Stimulated activated CD4-positive, alpha-beta T cell treated with anti-CD3 and anti-CD28 coated beads, Interleukin-15, amount 100 ng/mL, for 48 hours (primary cell): Measurements from ENCODE around the gene CFAP99.
"Not testable (repeated sequence)": the region's sequence is repeated elsewhere in the genome, so short reads cannot be mapped to it uniquely, and the experiment has no call there.

Experiments used
- DNase-seq, 2 donors: peaks; one replicate each; pipeline ENCODE4 v3.0.0-alpha.2; 2020; ENCODE audit warnings: low read depth in 2 of 2

CFAP99 gene

GRCh38 chr4:2428496-2429213, 9.9 kb downstream of the CFAP99 start:
- no peak for DNase-seq

DNA sequence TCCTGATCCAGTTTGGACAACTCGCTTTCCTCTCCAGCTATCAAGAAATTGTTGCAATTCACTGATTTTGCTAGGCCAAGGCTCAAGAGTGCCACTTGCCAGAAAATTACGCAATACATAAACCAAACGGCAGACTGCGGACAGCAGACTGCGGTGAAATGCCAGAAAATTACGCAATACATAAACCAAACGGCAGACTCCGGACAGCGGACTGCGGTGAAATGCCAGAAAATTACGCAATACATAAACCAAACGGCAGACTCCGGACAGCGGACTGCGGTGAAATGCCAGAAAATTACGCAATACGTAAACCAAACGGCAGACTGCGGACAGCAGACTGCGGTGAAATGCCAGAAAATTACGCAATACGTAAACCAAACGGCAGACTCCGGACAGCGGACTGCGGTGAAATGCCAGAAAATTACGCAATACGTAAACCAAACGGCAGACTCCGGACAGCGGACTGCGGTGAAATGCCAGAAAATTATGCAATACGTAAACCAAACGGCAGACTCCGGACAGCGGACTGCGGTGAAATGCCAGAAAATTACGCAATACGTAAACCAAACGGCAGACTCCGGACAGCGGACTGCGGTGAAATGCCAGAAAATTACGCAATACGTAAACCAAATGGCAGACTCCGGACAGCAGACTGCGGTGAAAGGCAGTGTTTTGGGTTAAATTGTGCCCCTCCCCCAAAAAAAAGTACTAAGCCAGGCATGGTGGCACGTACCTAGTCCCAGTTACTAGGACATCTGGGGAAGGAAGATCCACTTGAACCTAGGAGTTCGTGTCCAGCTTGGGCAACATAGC, 11.4 kb downstream of the CFAP99 start:
- DNase-seq = not testable (repeated sequence)

DNA sequence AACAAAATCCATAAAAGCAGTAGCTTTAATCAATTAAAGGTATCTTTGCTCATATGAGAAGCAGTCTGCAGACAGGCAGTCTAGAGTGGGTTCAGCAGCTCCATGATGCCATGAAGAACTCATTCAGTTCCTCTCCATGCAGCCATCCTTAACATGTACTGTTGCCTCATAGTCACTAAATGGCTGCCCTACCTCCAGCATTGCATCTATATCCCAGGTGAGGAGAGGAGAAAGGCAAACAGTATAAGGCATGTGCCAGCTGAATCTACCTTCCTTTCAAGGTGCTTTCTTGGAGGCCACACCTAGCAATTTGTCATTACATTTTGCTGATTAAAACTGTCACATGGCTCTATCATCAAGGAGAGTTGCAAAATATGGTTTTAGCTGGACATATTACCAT, 13.2 kb downstream of the CFAP99 start:
- DNase-seq = no peak

GRCh38 chr4:2432991-2433530, 14.3 kb downstream of the CFAP99 start:
- no peak for DNase-seq

- no peak for DNase-seq
Observed at GRCh38 chr4:2433609-2434350, 15.0 kb downstream of the CFAP99 start.

- DNase-seq = no peak
Observed at GRCh38 chr4:2434420-2434819, 15.7 kb downstream of the CFAP99 start.

DNA sequence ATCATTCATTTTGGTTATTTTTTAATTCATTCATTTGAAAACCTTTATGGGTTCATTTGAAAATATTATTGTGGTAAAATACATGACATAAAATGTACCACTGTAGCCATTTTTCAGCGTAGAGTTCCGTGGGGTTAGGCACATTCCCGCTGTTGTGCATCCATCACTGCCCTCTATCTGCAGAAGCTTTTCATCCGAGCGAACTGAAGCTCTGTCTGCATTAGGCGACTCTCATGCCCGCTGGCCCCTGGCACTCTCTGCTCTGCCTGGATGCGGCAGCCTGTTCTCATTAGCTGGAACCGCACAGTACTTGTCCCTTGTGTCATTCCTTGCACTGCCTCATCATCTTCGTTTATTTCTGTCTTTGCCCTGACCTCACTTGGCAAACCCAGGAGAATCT, 17.5 kb downstream of the CFAP99 start:
- no peak for DNase-seq

DNA sequence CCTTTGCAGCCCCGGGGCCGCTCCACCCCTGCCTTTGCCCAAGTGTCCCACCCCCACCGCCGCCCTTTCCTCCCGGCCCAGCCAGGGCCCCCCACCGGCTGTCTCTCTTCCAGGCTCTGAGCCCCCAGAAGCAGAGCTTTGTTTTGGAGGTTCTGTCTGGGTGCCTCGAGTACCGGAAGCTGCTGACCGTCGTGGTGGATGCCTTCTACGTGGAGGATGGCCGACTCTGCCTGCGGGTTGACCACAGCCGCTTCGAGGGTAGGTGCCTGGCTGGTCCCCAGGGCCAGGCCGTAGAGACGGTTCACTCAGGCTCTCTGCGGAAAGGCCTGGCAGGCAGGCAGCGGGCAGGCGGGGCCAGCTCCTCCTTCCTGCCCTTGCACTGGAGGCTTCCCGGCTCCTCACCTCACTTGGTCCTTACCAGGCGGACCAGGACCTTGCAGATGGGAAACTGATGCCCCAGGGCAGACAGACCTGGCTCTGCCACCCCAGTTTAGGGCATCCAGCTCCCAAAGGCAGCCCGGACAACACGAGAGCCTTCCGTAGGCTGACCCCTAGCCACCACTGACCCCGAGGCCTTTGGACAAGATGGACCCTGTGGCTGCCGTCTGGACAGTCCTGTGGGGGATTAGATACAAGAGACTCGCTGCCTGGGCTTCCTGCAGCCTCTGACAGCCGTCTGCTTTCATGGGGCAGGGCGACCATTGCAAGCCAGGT, 18.2 kb downstream of the CFAP99 start:
- no peak for DNase-seq

DNA sequence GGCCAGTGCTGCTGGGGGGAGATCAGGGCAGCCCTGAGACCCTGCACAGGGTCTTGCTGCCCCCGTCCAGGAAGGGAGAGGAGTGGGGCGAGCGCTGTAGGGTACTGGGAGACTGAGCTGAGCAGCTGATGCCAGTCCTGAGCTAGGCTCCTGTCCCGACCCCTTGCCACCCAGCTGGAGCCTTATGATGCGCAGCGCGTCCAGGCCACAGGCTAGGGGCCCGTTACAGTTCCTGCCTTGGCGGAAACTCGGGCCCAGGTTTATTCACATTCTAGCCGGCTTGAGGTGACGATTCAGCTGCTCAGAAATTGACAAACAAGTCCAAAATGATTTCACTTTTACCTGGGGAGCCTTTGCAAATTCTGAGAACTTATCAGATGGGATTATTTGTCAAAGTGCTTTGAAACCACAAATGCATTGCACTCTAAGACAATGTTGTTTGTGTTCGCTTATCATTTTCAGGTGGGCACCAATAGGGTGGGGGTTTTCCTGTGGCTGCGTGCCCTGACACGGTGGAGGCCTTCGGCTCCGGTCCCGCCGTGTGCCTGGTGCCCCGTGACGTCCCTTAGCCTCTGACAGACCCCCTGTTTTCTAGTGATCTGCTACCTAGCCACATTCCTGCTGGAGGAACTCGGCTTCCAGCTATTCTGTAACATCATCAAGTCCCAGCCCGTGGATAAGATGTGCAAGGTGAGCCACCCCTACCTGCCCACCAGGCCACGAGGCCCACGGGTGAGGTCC, 18.9 kb downstream of the CFAP99 start:
- no peak for DNase-seq

DNA sequence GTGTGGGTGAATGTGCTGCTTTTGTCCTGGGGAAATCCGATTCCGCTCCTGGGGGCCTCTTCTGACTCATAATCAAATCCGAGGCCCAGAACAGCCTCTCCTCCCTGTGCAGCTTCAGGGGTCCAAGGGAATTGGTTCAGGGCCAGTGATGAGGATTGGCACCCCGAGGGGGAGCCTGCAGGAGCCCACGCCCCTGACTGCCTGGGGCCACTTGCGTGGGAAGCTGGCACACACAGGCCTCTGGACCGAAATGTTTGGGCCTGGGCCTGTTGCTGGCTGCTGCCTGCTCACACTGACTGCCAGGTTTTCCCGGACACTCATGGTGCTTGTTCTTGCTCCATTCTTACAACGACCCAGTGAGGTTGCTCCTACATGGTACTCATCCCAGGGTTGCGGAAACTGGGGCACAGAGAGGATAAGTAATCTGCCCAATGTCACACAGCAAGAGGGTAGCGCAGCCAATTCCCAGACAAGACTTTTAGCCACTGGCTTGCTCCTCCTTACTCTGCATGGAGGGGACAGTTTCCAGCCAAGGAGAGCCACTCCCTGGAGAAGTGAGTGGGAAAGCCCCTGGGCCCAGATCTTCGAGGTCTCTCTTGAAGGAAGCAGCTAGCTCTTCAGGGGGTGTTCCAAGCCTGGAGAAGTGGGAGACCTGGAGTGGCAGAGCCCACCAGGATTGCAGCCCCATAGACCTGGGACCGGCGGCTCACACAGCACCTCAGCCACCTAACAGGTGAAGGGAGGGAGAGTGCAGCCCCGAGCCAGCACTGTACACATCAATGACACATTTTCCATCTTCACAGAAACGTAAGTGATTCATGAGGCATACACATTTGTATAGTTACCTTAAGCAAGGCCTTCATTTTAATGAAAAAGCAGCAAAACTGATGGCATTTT, 20.3 kb downstream of the CFAP99 start:
- DNase-seq = no peak

GRCh38 chr4:2441393-2442174, 22.8 kb downstream of the CFAP99 start:
- DNase-seq = peak; percentile 75 to 82

DNA sequence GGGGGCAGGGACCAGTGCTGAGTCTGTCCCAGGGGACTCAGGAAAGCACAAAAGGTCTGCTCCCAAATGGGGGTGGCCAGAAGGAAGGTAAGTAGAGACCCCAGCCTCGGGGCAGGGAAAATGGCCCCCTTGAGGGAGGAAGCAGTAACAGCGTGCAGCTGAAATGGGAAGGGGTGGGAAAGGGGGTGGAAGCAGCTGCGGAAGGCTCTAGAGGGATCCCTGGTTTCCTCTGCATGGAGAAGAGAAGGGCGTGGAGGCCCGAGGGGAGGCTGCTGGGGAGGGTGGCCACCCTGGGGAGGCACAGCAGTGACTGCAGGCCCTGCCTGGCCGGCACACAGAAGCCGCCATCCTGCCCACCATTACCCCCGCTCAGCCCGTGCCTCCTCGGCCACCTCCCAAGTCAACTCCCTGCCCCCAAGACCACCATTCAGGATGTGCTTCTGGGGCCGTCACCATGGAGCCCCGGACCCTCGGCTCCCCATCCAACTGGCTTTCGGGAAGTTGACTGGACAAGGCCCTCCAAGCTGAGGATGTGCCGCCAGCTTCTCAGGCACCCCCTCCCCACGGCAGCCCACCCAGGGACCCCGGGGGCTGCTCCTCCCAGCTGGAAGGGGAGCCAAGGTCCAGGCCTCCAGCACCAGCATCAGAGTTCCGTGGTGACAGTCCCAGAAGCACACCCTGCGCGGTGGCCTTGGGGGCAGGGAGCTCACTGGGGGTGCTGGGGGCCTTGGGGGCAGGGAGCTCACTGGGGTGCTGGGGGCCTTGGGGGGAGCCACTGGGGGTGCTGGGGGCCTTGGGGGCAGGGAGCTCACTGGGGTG, 23.6 kb downstream of the CFAP99 start:
- DNase-seq = no peak

DNA sequence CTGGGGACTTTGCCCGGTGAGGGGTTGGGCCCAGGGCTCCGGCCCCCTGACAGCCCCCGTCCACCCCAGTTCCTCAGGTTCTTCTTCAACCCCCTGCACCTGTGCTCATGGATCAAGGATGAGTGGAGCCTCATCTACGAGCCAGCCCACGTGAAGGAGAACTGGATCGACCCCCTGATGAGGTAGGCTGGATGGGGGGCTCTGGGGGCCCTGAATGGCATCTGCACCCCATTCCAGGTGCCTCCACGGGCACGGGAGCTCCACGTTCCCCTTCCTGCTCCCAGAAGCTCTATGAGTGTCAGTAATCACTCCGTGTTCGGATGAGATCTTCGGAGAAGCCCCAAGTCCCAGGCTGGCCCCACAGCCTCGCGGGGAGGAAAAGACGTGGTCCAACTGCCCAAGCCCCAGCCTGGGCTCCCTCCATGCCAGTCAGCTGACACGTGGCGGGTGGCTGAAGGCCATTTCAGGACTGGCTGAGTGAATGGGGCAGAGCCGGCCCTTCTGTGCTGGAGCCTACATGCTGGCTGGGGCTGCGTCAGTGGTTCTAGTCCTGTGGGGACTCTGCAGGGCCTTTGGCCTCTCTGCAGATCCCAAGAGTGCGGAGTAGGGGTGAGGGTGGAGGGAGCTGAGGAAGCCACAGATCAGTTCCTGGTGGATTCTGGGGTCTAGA, 24.4 kb downstream of the CFAP99 start:
- DNase-seq = no peak

- DNase-seq = no peak
Observed at GRCh38 chr4:2443956-2444740, 25.4 kb downstream of the CFAP99 start.

DNA sequence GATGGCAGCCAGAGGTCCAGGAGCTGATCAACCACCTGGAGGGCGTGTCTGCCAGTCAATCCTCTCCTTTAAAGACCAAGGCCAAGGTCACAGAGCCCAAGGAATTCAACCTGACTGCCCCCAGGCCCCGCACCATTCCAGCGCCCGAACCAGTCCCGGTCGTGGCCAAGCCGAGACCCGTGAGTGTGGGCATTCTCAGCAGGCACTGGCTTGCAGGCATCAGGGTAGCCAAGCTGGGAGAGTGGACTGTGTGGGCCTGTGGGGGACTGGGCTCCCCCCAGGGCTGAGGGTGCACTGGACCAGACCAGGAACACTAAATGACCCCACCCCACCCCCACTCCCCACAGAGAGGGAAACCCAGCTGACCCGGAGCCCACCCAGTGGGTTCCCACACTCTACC, 26.4 kb downstream of the CFAP99 start:
- DNase-seq = no peak

DNA sequence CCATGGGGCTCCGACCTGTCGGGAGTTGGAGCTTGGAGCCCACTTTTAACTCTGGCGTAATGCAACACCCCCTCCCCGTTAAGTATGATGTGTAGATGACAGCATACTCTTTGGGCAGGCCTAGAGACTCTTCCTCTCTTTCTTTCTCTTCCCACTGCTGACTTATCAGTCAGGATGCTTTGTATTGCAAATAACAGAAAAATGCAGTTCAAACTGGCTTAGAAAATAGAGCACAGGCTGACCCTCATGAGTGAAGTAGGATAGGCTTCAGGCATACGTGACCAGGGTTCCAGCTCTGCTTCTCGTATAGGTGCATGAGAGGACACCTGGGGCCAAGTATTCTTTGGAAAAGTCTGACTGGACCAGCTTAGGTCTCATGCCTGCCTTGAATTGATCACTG, 26.8 kb downstream of the CFAP99 start:
- no peak for DNase-seq
